Endothelial cell of umbilical vein (primary cell): ENCODE data around the gene ZNF519. TPM values are rescaled to one million over a fixed set of nuclear protein-coding genes. Genes with fewer than 3 reads are reported as not detected.

Experiments used
- BruUV-seq: library from RNA; stranded (reverse); fragments of 400-500 nt; replicated peaks from 2 replicates; lab custom pipeline; 2021; lab: Mats Ljungman, UMichigan
- CTCF ChIA-PET: fragments of 300-600, 350-600 bp; sonication (Branson Sonifier 250); formaldehyde crosslinking; loops from one replicate; lab custom pipeline; 2021; ENCODE audit warnings: antibody characterized with exemption, inconsistent platforms; lab: Charles Lee
- POLR2A ChIA-PET: fragments of 300-600, 350-600 bp; sonication (Branson Sonifier 250); formaldehyde crosslinking; loops from one replicate; lab custom pipeline; 2021; ENCODE audit warnings: antibody characterized with exemption, inconsistent platforms; lab: Charles Lee
- DNase-seq: peaks from one replicate; pipeline ENCODE4 v3.0.0-alpha.2; 2011; ENCODE audit warnings: low read depth, low spot score
- FAIRE-seq: peaks from 2 replicates; lab custom pipeline; 2011; peaks lifted over from hg19 to GRCh38; lab: Jason Lieb, UNC
- H2AFZ ChIP-seq: 2 replicates; pipeline ENCODE4 v1.6.0; 2012; ENCODE audit warnings: low read depth, low read length, control low read depth, inconsistent platforms
- H3K27ac ChIP-seq: 2 replicates; pipeline ENCODE4 v1.5.1; 2011; ENCODE audit warnings: low read depth, mild to moderate bottlenecking, control low read depth, low read length, moderate library complexity; ENCODE audit not compliant: insufficient read depth
- H3K27me3 ChIP-seq, 2 experiments: 2 replicates each; pipeline versions ENCODE4 v1.6.0 to v1.6.1; 2011; ENCODE audit warnings: low read length in 2 of 2, mixed read lengths in 1 of 2; ENCODE audit not compliant: control insufficient read depth in 2 of 2, insufficient read depth in 2 of 2
- H3K36me3 ChIP-seq, 2 experiments: 2 replicates in 1 of 2; 3 replicates in 1 of 2; pipeline ENCODE4 v1.5.1; 2011; ENCODE audit warnings: low read length in 2 of 2, mild to moderate bottlenecking in 1 of 2, moderate library complexity in 1 of 2; ENCODE audit not compliant: control insufficient read depth in 2 of 2, insufficient read depth in 2 of 2; ENCODE audit errors: extremely low read depth in 1 of 2
- H3K4me1 ChIP-seq: 3 replicates; pipeline ENCODE4 v1.5.1; 2011; ENCODE audit warnings: mild to moderate bottlenecking, low read length; ENCODE audit not compliant: control insufficient read depth, insufficient read depth; ENCODE audit errors: extremely low read depth
- H3K4me2 ChIP-seq: 2 replicates; pipeline ENCODE4 v1.6.1; 2011; ENCODE audit warnings: low read length, control low read depth, mixed read lengths; ENCODE audit not compliant: insufficient read depth
- H3K4me3 ChIP-seq, 3 experiments: fragments of 200-600 bp in 1 of 3; sonication (generic), shearing (Covaris generic) in 1 of 3; replicated peaks in 1 of 3; 2 replicates each; pipeline ENCODE4 v1.5.1; 2011 to 2016; ENCODE audit warnings: control low read depth in 3 of 3, low read length in 3 of 3, mild to moderate bottlenecking in 2 of 3, inconsistent platforms in 1 of 3, low read depth in 1 of 3, moderate library complexity in 1 of 3; ENCODE audit not compliant: insufficient read depth in 1 of 3
- H3K79me2 ChIP-seq: 2 replicates; pipeline ENCODE4 v1.6.0; 2012; ENCODE audit warnings: low read length, inconsistent platforms; ENCODE audit not compliant: control insufficient read depth, insufficient read depth
- H3K9ac ChIP-seq: replicated peaks from 2 replicates; pipeline ENCODE3; 2011; ENCODE audit warnings: low read length, control low read depth; ENCODE audit not compliant: insufficient read depth; ENCODE audit errors: extremely low read depth
- H3K9me1 ChIP-seq: replicated peaks from 3 replicates; pipeline ENCODE4 v1.6.0; 2011; ENCODE audit warnings: mild to moderate bottlenecking, low read length; ENCODE audit not compliant: control insufficient read depth, insufficient read depth; ENCODE audit errors: extremely low read depth
- H3K9me3 ChIP-seq: replicated peaks from 2 replicates; pipeline ENCODE4 v1.5.1; 2012; ENCODE audit warnings: low read length, inconsistent platforms; ENCODE audit not compliant: control insufficient read depth, insufficient read depth
- H4K20me1 ChIP-seq: replicated peaks from 2 replicates; pipeline ENCODE3; 2011; ENCODE audit warnings: mild to moderate bottlenecking, low read length; ENCODE audit not compliant: control insufficient read depth, insufficient read depth; ENCODE audit errors: extremely low read depth
- CTCF ChIP-seq, 2 donors: IDR thresholded peaks; 1 replicate in 1 of 2; 2 replicates in 1 of 2; pipeline ENCODE4 v1.5.1; 2011; ENCODE audit warnings: low read length in 2 of 2, mild to moderate bottlenecking in 2 of 2, moderate library complexity in 2 of 2, control low read depth in 1 of 2, inconsistent platforms in 1 of 2, low read depth in 1 of 2; ENCODE audit not compliant: insufficient read depth in 1 of 2; ENCODE audit errors: extremely low read depth in 1 of 2
- EZH2 ChIP-seq: IDR thresholded peaks from 2 replicates; pipeline ENCODE4 v1.6.1; 2012; ENCODE audit warnings: borderline replicate concordance, low read depth, mild to moderate bottlenecking, moderate library complexity, low read length, inconsistent platforms; ENCODE audit not compliant: severe bottlenecking
- FOS ChIP-seq: IDR thresholded peaks from 2 replicates; pipeline ENCODE4 v1.6.1; 2011; ENCODE audit warnings: mild to moderate bottlenecking, low read length, moderate library complexity, borderline replicate concordance; ENCODE audit not compliant: insufficient read depth
- GATA2 ChIP-seq: IDR thresholded peaks from 2 replicates; pipeline ENCODE4 v1.7.0; 2011; ENCODE audit warnings: low read depth, mild to moderate bottlenecking, moderate library complexity, mixed read lengths, low read length; ENCODE audit not compliant: insufficient read length, insufficient read depth
- JUN ChIP-seq: IDR thresholded peaks from 2 replicates; pipeline ENCODE4 v1.6.1; 2011; ENCODE audit warnings: borderline replicate concordance, low read depth; ENCODE audit not compliant: insufficient read length, insufficient read depth
- MAX ChIP-seq: IDR thresholded peaks from 2 replicates; pipeline ENCODE4 v1.6.1; 2011; ENCODE audit not compliant: insufficient read depth, insufficient read length
- MYC ChIP-seq: IDR thresholded peaks from one replicate; pipeline ENCODE4 v1.6.1; 2011; ENCODE audit warnings: mild to moderate bottlenecking, low read depth, low read length
- POLR2A ChIP-seq: IDR thresholded peaks from 2 replicates; pipeline ENCODE4 v1.6.1; 2012; ENCODE audit warnings: low read depth, mild to moderate bottlenecking, control low read depth, low read length
- POLR2AphosphoS5 ChIP-seq: IDR thresholded peaks from 2 replicates; pipeline ENCODE4 v1.6.1; 2012; ENCODE audit warnings: low read depth, mild to moderate bottlenecking, control low read depth, low read length, moderate library complexity; ENCODE audit not compliant: insufficient read depth
- dilution Hi-C: fragments of 300-500 bp; cut with MboI; formaldehyde crosslinking; loops from one replicate; pipeline ENCODE4 v1.15.0; 2019; ENCODE audit warnings: low sequenced_read_pairs; ENCODE audit not compliant: extremely low pct_ligation_motif_present
- intact Hi-C: fragments of 100-400 bp; cut with micrococcal nuclease; formaldehyde crosslinking; loops from one replicate; pipeline ENCODE4 v1.10.0; 2022
- polyA plus RNA-seq, 4 experiments: library from polyadenylated mRNA; depleted of rRNA in 3 of 4; stranded (reverse) in 3 of 4; unstranded in 1 of 4; fragments of >200 nt; gene quantifications; 2 replicates each; pipeline versions ENCODE4 v1.2.1 to v1.2.3, GENCODE V29; 2011 to 2012; ENCODE audit warnings: missing spikeins in 1 of 4
- total RNA-seq: library from RNA; stranded (reverse); gene quantifications from 2 replicates; pipeline ENCODE4 v1.2.3, GENCODE V29; 2021

Gene ZNF519
- total and polyA plus RNA-seq, 2 donors (not counting 3 experiments of a cell fraction or from before 2014, with no cell fraction given) = 2.1 to 7.1 TPM

GRCh38 chr18:14104201-14104600, 28.0 kb downstream of the ZNF519 start:
- no TSS peak for BruUV-seq
- FAIRE-seq (no peak), DNase-seq (no peak)
- H3K79me2 ChIP-seq = no peaks in the 10 kb centered on the region
- H3K27ac ChIP-seq = no peak overlapping the region
- H3K4me3 ChIP-seq = no peak overlapping the region
- H4K20me1 ChIP-seq = no peaks in the 10 kb centered on the region
- H3K27me3 ChIP-seq = no peaks in the 10 kb centered on the region
- ChIA-PET POLR2A (no interaction called here), CTCF (no interaction called here)
- peaks cover 2% of the 10 kb centered on the region for H3K9me3 ChIP-seq
- H3K36me3 ChIP-seq = no peaks in the 10 kb centered on the region
- intact Hi-C loops = no loop called here
- no peak overlapping the region for H3K4me2 ChIP-seq
- no peak overlapping the region for H3K9ac ChIP-seq
- dilution Hi-C loops = no loop called here
- TF ChIP-seq EZH2 = no peak
- no peak for TF ChIP-seq JUN
- no peak for TF ChIP-seq MYC
- no peak for TF ChIP-seq FOS
- TF ChIP-seq MAX = no peak
- TF ChIP-seq POLR2A = no peak
- TF ChIP-seq POLR2AphosphoS5 = no peak
- no peak for TF ChIP-seq GATA2
- TF ChIP-seq CTCF (IDR thresholded peaks at IDR 0.05; ENCODE audit: extremely low read depth in 1 of 2, insufficient read depth in 1 of 2, low read depth in 1 of 2, low read length in 2 of 2) = no peak
- no peak overlapping the region for H2AFZ ChIP-seq
- H3K9me1 ChIP-seq = no peaks in the 10 kb centered on the region
- H3K4me1 ChIP-seq = no peaks in the 10 kb centered on the region
